SK-N-SH (cell line): ENCODE results near the gene CNTFR. TPM values are rescaled to one million over a fixed set of nuclear protein-coding genes. Genes with fewer than 3 reads are reported as not detected.

Experiments used
- CTCF ChIA-PET: fragments of 300-600, 350-600 bp; formaldehyde crosslinking; extraction: SDS; loops from one replicate; lab custom pipeline; 2021; lab: Yijun Ruan, JAX
- POLR2A ChIA-PET: fragments of 350-600 bp; sonication (Branson Sonifier 250); formaldehyde crosslinking; extraction: SDS; loops from one replicate; lab custom pipeline; 2020; ENCODE audit warnings: antibody characterized with exemption, inconsistent platforms; lab: Yijun Ruan, JAX
- DNase-seq: peaks from one replicate; pipeline ENCODE4 v3.0.0; 2012
- H2AFZ ChIP-seq: fragments of 200-600 bp; sonication (generic); 2 replicates; pipeline ENCODE4 v1.8.1; 2016; ENCODE audit warnings: antibody characterized with exemption, mild to moderate bottlenecking, low read depth
- H3F3A ChIP-seq: fragments of 200-600 bp; sonication (generic); replicated peaks from 2 replicates; pipeline ENCODE3; 2016; ENCODE audit warnings: antibody characterized with exemption, mild to moderate bottlenecking; ENCODE audit not compliant: insufficient read depth
- H3K27ac ChIP-seq, 2 experiments: fragments of 200-500 bp in 1 of 2; fragments of 200-600 bp in 1 of 2; sonication (Bioruptor generic) in 1 of 2; sonication (generic), shearing (Covaris generic) in 1 of 2; 2 replicates each; pipeline versions ENCODE4 v1.5.1 to v1.6.1; 2014 to 2016; ENCODE audit warnings: low read depth in 2 of 2, inconsistent platforms in 1 of 2, low read length in 1 of 2, mild to moderate bottlenecking in 1 of 2, mixed read lengths in 1 of 2
- H3K27me3 ChIP-seq: fragments of 200-600 bp; sonication (generic), shearing (Covaris generic); 2 replicates; pipeline ENCODE4 v1.6.1; 2016; ENCODE audit warnings: mixed run types; ENCODE audit not compliant: insufficient read depth
- H3K36me3 ChIP-seq, 2 experiments: fragments of 200-500 bp in 1 of 2; fragments of 200-600 bp in 1 of 2; sonication (Bioruptor generic) in 1 of 2; sonication (generic) in 1 of 2; replicated peaks in 1 of 2; 2 replicates each; pipeline versions ENCODE3 to v1.5.1; 2014 to 2016; ENCODE audit warnings: low read length in 1 of 2, mild to moderate bottlenecking in 1 of 2; ENCODE audit not compliant: insufficient read depth in 2 of 2, control insufficient read depth in 1 of 2
- H3K4me1 ChIP-seq, 2 experiments: fragments of 200-500 bp in 1 of 2; fragments of 200-600 bp in 1 of 2; sonication (Bioruptor generic) in 1 of 2; sonication (generic), shearing (Covaris generic) in 1 of 2; 2 replicates each; pipeline versions ENCODE4 v1.5.1 to v1.6.1; 2014 to 2016; ENCODE audit warnings: low read depth in 1 of 2, low read length in 1 of 2, mixed run types in 1 of 2; ENCODE audit not compliant: insufficient read depth in 2 of 2, control insufficient read depth in 1 of 2
- H3K4me2 ChIP-seq: fragments of 200-600 bp; sonication (generic), shearing (Covaris generic); 2 replicates; pipeline ENCODE4 v1.6.1; 2017; ENCODE audit warnings: mixed run types
- H3K4me3 ChIP-seq, 2 experiments: fragments of 200-500 bp in 1 of 2; fragments of 200-600 bp in 1 of 2; sonication (Bioruptor generic) in 1 of 2; sonication (generic), shearing (Covaris generic) in 1 of 2; 2 replicates each; pipeline versions ENCODE4 v1.5.1 to v1.8.1; 2014 to 2016; ENCODE audit warnings: low read depth in 2 of 2, inconsistent platforms in 1 of 2, low read length in 1 of 2, mild to moderate bottlenecking in 1 of 2, mixed read lengths in 1 of 2, moderate library complexity in 1 of 2
- H3K79me2 ChIP-seq: fragments of 200-600 bp; sonication (generic); 2 replicates; pipeline ENCODE4 v1.8.1; 2017; ENCODE audit warnings: mild to moderate bottlenecking; ENCODE audit not compliant: insufficient read depth
- H3K9ac ChIP-seq: fragments of 200-600 bp; sonication (generic); 2 replicates; pipeline ENCODE4 v1.6.1; 2017; ENCODE audit warnings: mixed run types
- H3K9me2 ChIP-seq: fragments of 200-600 bp; sonication (generic); 2 replicates; pipeline ENCODE4 v1.6.1; 2017; ENCODE audit warnings: mixed run types
- H3K9me3 ChIP-seq: fragments of 200-600 bp; sonication (generic); 2 replicates; pipeline ENCODE4 v1.6.1; 2017; ENCODE audit warnings: mixed run types, mild to moderate bottlenecking, moderate library complexity
- H4K20me1 ChIP-seq: fragments of 200-600 bp; sonication (generic); 2 replicates; pipeline ENCODE4 v1.6.1; 2017; ENCODE audit warnings: mild to moderate bottlenecking, mixed run types; ENCODE audit not compliant: insufficient read depth
- CHD2 ChIP-seq: fragments of 150-350 bp; IDR thresholded peaks from 2 replicates; pipeline ENCODE4 v1.6.1; 2018; ENCODE audit warnings: low read length; ENCODE audit not compliant: partially characterized antibody
- CTCF ChIP-seq: fragments of 200-600 bp; sonication (generic); IDR thresholded peaks from 2 replicates; pipeline ENCODE4 v1.6.1; 2017; ENCODE audit warnings: antibody characterized with exemption, mild to moderate bottlenecking, moderate library complexity
- ELF1 ChIP-seq: IDR thresholded peaks from 2 replicates; pipeline ENCODE4 v1.4.0; 2012
- GATA2 ChIP-seq: sonication (generic); formaldehyde crosslinking; IDR thresholded peaks from 2 replicates; pipeline ENCODE4 v1.5.0; 2020; ENCODE audit warnings: mild to moderate bottlenecking, missing genetic modification reagents
- MAX ChIP-seq: IDR thresholded peaks from 2 replicates; pipeline ENCODE4 v1.4.0; 2012; ENCODE audit warnings: low read depth
- NFIC ChIP-seq: IDR thresholded peaks from 2 replicates; pipeline ENCODE4 v1.4.0; 2012; ENCODE audit warnings: borderline replicate concordance
- NRF1 ChIP-seq: IDR thresholded peaks from 2 replicates; pipeline ENCODE4 v1.6.1; 2012; ENCODE audit warnings: low read depth, mild to moderate bottlenecking, low read length
- RAD21 ChIP-seq: IDR thresholded peaks from 2 replicates; pipeline ENCODE4 v1.6.1; 2012; ENCODE audit warnings: mild to moderate bottlenecking, low read length
- RCOR1 ChIP-seq: fragments of 150-350 bp; IDR thresholded peaks from 2 replicates; pipeline ENCODE4 v1.6.1; 2017; ENCODE audit warnings: antibody characterized with exemption, low read length
- RFX5 ChIP-seq: IDR thresholded peaks from 2 replicates; pipeline ENCODE4 v1.6.1; 2012; ENCODE audit warnings: mild to moderate bottlenecking, improper control_type of control experiment, low read length
- SMC3 ChIP-seq: IDR thresholded peaks from 2 replicates; pipeline ENCODE4 v1.6.1; 2012; ENCODE audit warnings: low read depth, low read length, improper control_type of control experiment
- TAF1 ChIP-seq: IDR thresholded peaks from 2 replicates; pipeline ENCODE4 v1.6.1; 2012; ENCODE audit warnings: low read depth, mild to moderate bottlenecking, low read length, moderate library complexity, borderline replicate concordance
- TCF12 ChIP-seq: IDR thresholded peaks from 2 replicates; pipeline ENCODE4 v1.4.0; 2012
- ZBTB33 ChIP-seq: IDR thresholded peaks from 2 replicates; pipeline ENCODE4 v1.4.0; 2012; ENCODE audit warnings: low read depth, borderline replicate concordance
- WGBS: methylation state at CpG from one replicate; pipeline ENCODE4 v1.1.6; 2017; ENCODE audit warnings: low lambda C conversion rate; 5-methylcytosine and 5-hydroxymethylcytosine counted together
- polyA plus RNA-seq, 3 experiments: library from polyadenylated mRNA; depleted of rRNA; stranded (reverse); fragments of >200 nt; gene quantifications; 2 replicates each; pipeline ENCODE4 v1.2.3, GENCODE V29; 2012
- TF ChIP-seq, protein P1 (sequence below): fragments of 150-350 bp; IDR thresholded peaks from 2 replicates; pipeline ENCODE4 v1.6.1; 2016; ENCODE audit warnings: mild to moderate bottlenecking, low read depth, low read length
- TF ChIP-seq, protein P2 (sequence below): IDR thresholded peaks from 2 replicates; pipeline ENCODE4 v1.6.1; 2012; ENCODE audit warnings: mild to moderate bottlenecking, low read depth, low read length, moderate library complexity
- TF ChIP-seq, protein P3 (sequence below): IDR thresholded peaks from 2 replicates; pipeline ENCODE4; 2012

Gene CNTFR
- polyA plus RNA-seq, 1 of the 3 experiments (the other 2 are of a cell fraction): 1.8 TPM

- CTCF ChIA-PET: interaction anchor here (0.5 to 7.9 kb wide), 83 partner anchors 8 to 869 kb away, joined by 3 to 112 read pairs (median 5); partner anchors contain the start of genes ARID3C, CNTFR, DCTN3 and GALT
- Histone ChIP-seq H4K20me1 (no peaks in the 10 kb centered on the region), H3K9ac (no peak overlapping the region), H3K27me3 (no peaks in the 10 kb centered on the region), H3K79me2 (no peaks in the 10 kb centered on the region), H3K9me2 (no peaks in the 10 kb centered on the region), H3K9me3 (no peaks in the 10 kb centered on the region), H3F3A (no peaks in the 10 kb centered on the region), H3K36me3 (no peaks in the 10 kb centered on the region), H3K4me3 (no peak overlapping the region; a peak in 1 of 4 replicates), H3K4me1 (peaks cover 0 to 7% of the 10 kb centered on the region in 2 experiments; a peak in 1 of 4 replicates), H3K27ac (no peak overlapping the region), H2AFZ (no peak overlapping the region), H3K4me2 (no peak overlapping the region)
- TF ChIP-seq NFIC (no peak), RCOR1 (0 out of 2 replicates have a peak, but pooled peaks have one; percentile 43), TCF12 (no peak), CHD2 (no peak), ZBTB33 (no peak), SMC3 (peak; percentile 83), TAF1 (no peak), GATA2 (CRISPR knock-in tag) (no peak), ELF1 (no peak), CTCF (peak; percentile 94), RAD21 (peak; percentile 97), RFX5 (no peak), NRF1 (no peak), MAX (no peak)
- TF ChIP-seq, protein P1, sequence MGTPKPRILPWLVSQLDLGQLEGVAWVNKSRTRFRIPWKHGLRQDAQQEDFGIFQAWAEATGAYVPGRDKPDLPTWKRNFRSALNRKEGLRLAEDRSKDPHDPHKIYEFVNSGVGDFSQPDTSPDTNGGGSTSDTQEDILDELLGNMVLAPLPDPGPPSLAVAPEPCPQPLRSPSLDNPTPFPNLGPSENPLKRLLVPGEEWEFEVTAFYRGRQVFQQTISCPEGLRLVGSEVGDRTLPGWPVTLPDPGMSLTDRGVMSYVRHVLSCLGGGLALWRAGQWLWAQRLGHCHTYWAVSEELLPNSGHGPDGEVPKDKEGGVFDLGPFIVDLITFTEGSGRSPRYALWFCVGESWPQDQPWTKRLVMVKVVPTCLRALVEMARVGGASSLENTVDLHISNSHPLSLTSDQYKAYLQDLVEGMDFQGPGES: no peak
- TF ChIP-seq, protein P2, sequence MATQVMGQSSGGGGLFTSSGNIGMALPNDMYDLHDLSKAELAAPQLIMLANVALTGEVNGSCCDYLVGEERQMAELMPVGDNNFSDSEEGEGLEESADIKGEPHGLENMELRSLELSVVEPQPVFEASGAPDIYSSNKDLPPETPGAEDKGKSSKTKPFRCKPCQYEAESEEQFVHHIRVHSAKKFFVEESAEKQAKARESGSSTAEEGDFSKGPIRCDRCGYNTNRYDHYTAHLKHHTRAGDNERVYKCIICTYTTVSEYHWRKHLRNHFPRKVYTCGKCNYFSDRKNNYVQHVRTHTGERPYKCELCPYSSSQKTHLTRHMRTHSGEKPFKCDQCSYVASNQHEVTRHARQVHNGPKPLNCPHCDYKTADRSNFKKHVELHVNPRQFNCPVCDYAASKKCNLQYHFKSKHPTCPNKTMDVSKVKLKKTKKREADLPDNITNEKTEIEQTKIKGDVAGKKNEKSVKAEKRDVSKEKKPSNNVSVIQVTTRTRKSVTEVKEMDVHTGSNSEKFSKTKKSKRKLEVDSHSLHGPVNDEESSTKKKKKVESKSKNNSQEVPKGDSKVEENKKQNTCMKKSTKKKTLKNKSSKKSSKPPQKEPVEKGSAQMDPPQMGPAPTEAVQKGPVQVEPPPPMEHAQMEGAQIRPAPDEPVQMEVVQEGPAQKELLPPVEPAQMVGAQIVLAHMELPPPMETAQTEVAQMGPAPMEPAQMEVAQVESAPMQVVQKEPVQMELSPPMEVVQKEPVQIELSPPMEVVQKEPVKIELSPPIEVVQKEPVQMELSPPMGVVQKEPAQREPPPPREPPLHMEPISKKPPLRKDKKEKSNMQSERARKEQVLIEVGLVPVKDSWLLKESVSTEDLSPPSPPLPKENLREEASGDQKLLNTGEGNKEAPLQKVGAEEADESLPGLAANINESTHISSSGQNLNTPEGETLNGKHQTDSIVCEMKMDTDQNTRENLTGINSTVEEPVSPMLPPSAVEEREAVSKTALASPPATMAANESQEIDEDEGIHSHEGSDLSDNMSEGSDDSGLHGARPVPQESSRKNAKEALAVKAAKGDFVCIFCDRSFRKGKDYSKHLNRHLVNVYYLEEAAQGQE: no peak
- TF ChIP-seq, protein P3, sequence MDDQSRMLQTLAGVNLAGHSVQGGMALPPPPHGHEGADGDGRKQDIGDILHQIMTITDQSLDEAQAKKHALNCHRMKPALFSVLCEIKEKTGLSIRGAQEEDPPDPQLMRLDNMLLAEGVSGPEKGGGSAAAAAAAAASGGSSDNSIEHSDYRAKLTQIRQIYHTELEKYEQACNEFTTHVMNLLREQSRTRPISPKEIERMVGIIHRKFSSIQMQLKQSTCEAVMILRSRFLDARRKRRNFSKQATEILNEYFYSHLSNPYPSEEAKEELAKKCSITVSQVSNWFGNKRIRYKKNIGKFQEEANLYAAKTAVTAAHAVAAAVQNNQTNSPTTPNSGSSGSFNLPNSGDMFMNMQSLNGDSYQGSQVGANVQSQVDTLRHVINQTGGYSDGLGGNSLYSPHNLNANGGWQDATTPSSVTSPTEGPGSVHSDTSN: no peak
- 66% methylated on average over 4 of the region's 4 CpGs for WGBS
- POLR2A ChIA-PET: no interaction called here
- peak; percentile 88 for DNase-seq
These were observed 14.2 kb upstream of the CNTFR start for GRCh38 chr9:34603610-34604231.
